CD4-positive, alpha-beta T cell treated with Interleukin-15 for 1 hour (primary cell): ENCODE data around the gene MAPKAP1.
"Not testable (repeated sequence)": the region's sequence is repeated elsewhere in the genome, so short reads cannot be mapped to it uniquely, and the experiment has no call there.

Experiments used
- DNase-seq: peaks from one replicate; pipeline ENCODE4 v3.0.0-alpha.2; 2020

MAPKAP1 gene

GRCh38 chr9:125593581-125594222 lies 113.3 kb downstream of the MAPKAP1 start:
- no peak for DNase-seq

GRCh38 chr9:125591888-125592287 lies 115.1 kb downstream of the MAPKAP1 start:
- no peak for DNase-seq

DNA sequence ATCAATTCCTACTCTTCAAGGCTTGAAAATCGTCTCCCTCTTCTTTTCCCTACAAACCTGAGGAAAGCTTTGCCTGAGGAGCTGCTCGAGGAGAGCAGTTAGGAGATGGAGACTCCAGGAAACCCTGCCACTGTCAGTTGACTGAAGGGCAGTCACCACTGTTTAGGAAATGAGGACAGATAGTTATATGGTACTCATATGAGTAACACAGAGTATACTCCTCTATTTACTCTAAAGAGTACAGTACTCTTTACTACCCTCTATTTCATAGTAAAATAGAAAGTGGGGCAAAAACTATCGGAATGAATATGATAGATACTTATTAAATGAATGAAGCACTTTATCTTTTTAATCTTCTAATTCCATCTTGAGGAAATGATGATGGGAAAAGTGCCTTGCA lies 115.8 kb downstream of the MAPKAP1 start:
- no peak for DNase-seq

GRCh38 chr9:125589287-125589686 lies 117.7 kb downstream of the MAPKAP1 start:
- DNase-seq: no peak

GRCh38 chr9:125587819-125588460 lies 119.1 kb downstream of the MAPKAP1 start:
- DNase-seq: no peak

DNA sequence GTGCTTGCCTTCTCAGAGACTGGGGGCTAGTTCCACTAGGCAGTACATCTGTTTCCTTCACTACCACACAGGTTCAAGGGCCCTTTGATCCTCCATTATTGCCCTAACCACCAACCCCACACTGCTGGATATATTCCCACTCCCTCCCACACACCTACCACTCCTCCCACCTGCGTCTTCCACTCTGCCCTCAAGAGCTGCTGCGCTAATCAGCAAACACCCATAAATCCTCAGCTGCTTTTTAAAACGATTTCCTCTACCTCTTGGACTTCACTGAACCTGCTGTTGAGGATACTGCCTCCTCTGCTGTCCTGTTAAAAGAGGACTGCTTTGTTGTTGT lies 120.9 kb downstream of the MAPKAP1 start:
- no peak for DNase-seq

DNA sequence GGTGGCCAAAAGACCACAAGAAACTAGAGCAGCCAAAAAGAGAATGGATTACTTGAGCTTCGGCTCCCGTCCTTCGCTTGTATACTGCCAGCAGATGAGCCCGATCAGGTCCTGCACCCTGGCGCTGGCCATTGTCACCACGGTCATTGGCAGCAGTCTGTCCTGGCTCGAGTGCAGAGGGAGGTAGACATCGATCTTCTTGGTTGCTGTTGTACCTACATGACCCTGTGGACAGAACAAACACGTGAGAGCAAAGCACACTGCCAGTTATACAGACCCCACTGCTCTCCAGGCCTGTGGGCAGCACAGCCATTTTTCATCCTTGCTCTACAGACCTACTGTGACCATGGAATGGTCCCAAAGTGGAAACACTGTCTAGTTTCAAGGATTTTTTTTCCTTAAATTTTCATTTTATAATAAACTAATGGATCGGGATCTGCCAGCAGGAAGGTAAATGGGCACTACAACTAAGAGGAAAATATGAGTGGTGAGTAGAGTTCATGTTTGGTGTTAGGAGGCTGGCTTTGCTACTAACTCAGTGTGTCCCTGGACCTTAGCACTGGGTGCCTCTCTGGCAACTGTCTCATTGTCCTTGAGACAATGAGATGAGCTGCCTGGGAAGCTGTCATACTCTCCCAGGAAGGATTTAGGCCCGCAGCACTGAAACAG lies 121.4 kb downstream of the MAPKAP1 start:
- no peak for DNase-seq

DNA sequence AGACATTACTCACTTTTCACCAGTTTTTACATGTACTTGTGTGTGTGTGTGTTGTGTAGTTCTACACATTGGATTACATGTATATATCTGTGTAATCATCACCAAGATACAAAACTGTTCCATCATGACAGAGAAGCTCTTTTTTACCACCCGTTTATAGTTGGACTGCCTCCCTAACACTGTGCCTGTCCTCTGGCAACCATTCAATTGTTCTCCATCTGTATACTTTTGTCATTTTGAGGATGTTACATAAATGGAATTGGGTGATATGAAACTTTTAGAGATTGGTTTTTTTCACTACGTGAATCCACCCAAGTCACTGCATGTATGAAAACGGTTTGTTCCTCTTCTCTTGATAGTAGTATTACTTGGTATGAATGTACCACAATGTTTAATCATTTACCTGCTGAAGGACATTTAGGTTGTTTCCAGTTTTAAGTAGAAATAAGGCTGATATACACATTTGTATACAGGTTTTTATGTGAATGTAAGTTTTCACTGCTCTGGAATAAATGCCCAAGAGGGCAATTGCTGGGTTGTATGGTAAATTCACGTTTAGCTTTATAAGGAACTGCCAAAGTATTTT lies 126.2 kb downstream of the MAPKAP1 start:
- DNase-seq: no peak

DNA sequence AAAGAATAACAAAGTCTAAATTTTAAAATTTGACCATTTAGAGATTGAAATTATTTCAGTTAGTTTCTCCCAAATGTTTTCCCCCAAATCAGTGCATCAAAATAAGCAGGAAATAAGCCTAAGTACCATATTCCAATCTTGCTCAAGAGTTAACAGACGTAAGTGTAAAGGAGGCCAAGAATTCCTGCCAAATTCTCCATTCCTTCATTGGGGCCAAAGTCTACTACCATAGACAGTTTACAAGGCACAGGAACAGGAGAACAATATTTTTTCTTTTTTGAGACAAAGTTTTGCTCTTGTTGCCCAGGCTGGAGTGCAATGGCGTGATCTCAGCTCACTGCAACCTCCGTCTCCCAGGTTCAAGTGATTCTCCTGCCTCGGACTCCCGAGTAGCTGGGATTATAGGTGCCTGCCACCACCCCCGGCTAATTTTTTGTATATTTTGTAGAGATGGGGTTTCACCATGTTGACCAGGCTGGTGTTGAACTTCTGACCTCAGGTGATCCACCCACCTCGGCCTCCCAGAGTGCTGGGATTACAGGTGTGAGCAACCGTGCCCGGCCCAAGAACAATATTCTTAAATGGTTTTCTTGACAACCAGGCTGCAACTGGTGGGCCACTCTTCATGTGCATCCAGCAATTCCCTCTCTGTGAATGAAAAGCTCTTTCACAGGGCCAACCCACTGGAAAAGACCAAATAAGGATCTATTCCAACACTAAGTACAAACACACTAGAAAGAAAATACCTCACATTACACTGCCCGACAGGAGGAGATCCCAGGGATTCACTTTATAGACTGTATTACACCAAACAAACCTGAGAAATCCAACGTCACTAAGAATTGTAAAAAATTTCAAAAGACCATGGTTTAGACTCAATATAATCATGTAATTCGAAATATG lies 127.7 kb downstream of the MAPKAP1 start:
- DNase-seq: no peak

DNA sequence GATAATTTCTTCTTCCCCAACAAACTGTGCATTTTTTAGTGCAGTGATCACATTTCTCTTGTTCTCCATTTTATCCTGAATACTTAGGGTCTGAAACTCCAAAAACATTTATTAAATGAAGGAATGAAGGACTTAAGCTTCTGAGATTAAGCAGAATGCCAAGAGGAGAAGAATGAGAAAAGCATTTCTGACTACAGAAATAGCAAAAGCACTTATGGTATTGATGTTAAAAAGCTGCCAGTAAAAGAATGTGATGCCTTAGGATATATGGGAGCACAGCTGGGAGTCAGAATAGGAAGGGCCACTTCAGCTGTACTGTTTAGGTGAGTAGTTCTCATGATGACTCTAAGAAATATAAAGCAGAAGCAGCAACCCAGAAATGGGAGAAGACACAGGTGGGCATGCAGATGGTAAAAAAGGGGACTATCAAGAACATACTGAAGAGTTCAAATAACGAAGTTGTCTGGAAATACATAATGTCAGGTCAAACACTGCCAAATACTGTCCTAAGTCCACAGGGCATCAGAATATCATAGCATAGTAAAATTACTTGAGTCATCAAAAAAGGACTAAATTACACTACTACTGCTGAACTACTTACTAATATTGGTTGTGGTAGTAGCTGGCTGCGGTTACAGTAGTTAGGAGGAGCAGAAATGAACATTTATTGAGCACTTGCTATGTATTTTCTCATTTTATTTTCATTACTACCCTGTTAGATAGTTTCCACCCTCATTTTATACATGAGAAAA lies 132.7 kb downstream of the MAPKAP1 start:
- DNase-seq: no peak

GRCh38 chr9:125572461-125572860 lies 134.5 kb downstream of the MAPKAP1 start:
- not testable (repeated sequence) for DNase-seq

- not testable (repeated sequence) for DNase-seq
Measured at GRCh38 chr9:125571824-125572223, 135.2 kb downstream of the MAPKAP1 start.

DNA sequence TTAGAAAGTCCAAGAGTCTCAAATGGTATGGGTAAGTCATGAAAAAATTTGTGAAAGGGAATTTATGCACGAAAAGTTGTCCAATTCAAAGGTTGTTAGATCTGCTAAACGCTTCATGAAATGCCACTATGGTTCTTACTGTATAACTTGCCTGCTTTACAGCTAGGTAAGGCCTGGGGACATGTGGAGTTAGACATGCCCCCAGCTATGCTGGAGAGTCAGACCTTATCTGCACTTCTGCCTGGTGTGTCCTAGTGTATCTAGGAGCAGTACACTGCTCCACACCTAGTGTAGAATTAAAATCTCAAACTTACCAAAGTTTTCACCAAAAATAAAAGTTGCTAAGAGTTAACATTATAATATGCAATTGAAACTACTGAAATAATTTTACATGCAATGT lies 136.8 kb downstream of the MAPKAP1 start:
- DNase-seq: no peak

DNA sequence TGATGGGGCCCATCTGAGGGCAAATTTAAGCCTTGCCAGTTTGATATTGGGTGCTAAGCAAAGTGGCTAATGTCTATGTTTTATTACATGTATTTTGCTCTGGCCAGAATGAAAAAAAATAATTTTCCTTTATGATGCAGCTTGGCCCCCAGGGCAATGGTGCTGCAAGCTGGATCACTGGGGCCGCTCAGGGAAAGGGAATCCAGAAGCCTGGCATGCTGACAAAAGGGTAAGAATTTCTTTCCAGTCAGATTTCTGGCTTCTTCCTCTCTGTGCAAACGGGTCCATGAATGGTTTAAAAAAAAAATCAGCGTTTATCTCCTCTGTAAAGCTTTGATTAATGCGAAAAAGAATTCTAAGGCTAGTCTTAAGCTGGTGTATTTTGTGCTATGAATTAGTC lies 138.4 kb downstream of the MAPKAP1 start:
- no peak for DNase-seq

DNA sequence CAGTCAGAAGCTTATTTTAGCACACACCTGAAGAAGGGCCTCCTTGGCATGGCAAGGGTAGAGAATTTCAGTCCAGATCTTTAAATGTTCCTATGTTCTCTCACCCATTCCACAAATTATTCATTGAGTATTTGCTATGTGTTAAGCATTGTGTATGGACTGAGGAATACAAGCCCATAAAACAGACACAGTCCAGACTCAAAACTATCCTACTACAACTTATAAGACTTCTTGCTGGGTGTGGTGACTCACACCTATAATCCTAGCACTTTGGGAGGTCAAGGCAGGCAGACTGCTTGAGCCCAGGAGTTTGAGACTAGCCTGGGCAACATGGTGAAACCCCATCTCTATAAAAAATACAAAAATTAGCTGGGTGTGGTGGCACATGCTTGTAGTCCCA lies 141.0 kb downstream of the MAPKAP1 start:
- DNase-seq: not testable (repeated sequence)

DNA sequence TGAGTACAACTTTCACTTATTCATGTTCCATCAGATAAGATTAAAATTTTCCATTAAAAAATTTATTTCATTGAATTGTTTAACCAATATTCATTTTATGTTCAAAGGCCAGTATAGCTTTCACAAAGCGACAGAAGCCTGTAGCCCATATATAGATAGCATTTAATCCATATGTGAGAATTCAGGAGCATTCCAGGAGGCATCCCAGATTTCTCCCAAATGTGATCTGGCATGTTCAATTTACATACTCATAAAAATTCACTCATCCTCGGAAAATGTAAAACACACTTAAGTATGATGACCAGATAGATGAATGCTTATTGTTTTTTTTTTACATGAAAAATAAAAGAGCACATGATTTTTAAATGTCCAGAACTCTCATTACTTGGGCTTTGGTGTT lies 141.9 kb downstream of the MAPKAP1 start:
- no peak for DNase-seq

DNA sequence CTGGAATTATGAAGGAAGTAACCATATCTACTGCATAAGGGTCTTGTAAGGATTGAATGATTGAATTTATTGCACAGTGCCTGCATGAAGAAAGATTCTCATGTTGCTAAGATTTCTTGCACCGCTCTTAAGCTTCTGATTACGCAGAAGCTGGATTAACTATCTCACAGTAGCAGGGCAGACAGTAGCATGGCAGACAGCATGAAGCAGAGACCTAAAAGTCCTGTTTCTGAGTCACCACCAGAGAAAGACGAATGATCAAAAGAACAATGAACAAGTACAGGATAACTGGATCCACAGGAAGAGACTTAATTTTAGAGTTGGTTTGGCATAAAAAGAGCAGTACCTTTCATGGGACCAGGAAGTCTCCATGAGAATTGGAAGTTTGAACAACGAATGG lies 142.4 kb downstream of the MAPKAP1 start:
- no peak for DNase-seq

GRCh38 chr9:125561509-125562148 lies 145.4 kb downstream of the MAPKAP1 start:
- no peak for DNase-seq

DNA sequence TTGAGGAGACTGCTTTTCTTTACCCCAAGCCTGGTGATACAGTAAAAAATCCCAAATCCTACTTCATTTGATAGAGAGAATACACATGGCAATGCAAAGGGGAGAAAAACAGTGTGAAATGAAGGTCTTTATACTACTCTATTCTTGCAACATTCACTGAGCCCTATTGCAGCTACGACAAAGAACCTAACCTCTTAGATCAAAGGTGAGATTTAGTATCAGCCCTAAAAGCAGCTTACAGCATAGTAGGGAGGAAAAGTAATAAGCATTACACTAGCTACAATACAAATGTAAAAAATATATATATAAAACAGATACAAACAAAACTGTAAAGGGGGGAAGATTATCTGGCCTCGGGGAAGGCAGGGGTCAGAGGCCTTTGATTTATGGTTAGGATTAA lies 147.1 kb downstream of the MAPKAP1 start:
- DNase-seq: no peak

DNA sequence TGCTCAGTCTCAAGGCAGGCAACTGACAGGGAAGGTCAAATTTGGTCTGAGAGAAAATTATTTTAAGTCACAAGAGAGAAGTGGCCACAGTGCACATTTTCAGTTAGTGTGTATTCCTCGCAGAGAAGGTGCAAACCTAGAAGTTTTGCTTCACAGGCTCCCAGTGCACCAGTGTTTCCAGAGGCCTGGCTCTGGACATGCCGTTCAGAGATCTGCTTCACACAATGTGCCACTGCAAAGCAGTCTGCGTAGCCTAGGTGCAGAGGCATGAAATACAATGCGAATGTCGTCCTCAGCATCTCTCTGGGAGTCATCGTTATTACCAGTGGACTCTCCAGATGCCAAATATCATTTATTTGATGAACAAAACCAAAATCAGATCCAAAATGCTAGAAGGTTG lies 147.8 kb downstream of the MAPKAP1 start:
- DNase-seq: no peak

GRCh38 chr9:125558453-125559092 lies 148.4 kb downstream of the MAPKAP1 start:
- DNase-seq: peak; percentile 53
